Measurements from ENCODE around the gene SLC7A8. TPM values are rescaled to one million over a fixed set of nuclear protein-coding genes. Genes with fewer than 3 reads are reported as not detected.

SLC7A8 gene
- total and polyA plus RNA-seq, 2 experiments from 2014 or later: 117 to 124 TPM

DNA sequence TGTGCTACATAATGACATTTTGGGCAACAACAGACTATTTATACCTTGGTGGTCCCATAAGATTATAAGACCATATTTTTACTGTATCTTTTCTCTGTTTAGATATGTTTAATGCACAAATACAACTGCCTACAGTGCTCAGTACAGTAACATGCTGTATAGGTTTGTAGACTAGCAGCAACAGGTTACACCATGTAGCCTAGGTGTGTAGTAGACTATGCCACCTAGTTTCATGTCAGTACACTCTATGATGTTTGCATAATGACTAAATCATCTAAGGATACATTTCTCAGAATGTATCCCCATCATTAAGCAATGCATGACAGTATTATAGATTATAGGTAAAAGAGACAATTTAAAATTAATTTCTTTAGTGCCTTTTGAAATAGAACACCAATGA, 33.7 kb downstream of the SLC7A8 start (continued):
- TF ChIP-seq, protein P1, sequence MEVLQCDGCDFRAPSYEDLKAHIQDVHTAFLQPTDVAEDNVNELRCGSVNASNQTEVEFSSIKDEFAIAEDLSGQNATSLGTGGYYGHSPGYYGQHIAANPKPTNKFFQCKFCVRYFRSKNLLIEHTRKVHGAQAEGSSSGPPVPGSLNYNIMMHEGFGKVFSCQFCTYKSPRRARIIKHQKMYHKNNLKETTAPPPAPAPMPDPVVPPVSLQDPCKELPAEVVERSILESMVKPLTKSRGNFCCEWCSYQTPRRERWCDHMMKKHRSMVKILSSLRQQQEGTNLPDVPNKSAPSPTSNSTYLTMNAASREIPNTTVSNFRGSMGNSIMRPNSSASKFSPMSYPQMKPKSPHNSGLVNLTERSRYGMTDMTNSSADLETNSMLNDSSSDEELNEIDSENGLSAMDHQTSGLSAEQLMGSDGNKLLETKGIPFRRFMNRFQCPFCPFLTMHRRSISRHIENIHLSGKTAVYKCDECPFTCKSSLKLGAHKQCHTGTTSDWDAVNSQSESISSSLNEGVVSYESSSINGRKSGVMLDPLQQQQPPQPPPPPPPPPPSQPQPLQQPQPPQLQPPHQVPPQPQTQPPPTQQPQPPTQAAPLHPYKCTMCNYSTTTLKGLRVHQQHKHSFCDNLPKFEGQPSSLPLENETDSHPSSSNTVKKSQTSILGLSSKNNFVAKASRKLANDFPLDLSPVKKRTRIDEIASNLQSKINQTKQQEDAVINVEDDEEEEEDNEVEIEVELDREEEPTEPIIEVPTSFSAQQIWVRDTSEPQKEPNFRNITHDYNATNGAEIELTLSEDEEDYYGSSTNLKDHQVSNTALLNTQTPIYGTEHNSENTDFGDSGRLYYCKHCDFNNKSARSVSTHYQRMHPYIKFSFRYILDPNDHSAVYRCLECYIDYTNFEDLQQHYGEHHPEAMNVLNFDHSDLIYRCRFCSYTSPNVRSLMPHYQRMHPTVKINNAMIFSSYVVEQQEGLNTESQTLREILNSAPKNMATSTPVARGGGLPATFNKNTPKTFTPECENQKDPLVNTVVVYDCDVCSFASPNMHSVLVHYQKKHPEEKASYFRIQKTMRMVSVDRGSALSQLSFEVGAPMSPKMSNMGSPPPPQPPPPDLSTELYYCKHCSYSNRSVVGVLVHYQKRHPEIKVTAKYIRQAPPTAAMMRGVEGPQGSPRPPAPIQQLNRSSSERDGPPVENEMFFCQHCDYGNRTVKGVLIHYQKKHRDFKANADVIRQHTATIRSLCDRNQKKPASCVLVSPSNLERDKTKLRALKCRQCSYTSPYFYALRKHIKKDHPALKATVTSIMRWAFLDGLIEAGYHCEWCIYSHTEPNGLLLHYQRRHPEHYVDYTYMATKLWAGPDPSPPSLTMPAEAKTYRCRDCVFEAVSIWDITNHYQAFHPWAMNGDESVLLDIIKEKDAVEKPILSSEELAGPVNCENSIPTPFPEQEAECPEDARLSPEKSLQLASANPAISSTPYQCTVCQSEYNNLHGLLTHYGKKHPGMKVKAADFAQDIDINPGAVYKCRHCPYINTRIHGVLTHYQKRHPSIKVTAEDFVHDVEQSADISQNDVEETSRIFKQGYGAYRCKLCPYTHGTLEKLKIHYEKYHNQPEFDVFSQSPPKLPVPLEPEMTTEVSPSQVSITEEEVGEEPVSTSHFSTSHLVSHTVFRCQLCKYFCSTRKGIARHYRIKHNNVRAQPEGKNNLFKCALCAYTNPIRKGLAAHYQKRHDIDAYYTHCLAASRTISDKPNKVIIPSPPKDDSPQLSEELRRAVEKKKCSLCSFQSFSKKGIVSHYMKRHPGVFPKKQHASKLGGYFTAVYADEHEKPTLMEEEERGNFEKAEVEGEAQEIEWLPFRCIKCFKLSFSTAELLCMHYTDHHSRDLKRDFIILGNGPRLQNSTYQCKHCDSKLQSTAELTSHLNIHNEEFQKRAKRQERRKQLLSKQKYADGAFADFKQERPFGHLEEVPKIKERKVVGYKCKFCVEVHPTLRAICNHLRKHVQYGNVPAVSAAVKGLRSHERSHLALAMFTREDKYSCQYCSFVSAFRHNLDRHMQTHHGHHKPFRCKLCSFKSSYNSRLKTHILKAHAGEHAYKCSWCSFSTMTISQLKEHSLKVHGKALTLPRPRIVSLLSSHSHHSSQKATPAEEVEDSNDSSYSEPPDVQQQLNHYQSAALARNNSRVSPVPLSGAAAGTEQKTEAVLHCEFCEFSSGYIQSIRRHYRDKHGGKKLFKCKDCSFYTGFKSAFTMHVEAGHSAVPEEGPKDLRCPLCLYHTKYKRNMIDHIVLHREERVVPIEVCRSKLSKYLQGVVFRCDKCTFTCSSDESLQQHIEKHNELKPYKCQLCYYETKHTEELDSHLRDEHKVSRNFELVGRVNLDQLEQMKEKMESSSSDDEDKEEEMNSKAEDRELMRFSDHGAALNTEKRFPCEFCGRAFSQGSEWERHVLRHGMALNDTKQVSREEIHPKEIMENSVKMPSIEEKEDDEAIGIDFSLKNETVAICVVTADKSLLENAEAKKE (CRISPR knock-in tag; IDR thresholded peaks at IDR 0.05): no peak
- TF ChIP-seq, protein P2, sequence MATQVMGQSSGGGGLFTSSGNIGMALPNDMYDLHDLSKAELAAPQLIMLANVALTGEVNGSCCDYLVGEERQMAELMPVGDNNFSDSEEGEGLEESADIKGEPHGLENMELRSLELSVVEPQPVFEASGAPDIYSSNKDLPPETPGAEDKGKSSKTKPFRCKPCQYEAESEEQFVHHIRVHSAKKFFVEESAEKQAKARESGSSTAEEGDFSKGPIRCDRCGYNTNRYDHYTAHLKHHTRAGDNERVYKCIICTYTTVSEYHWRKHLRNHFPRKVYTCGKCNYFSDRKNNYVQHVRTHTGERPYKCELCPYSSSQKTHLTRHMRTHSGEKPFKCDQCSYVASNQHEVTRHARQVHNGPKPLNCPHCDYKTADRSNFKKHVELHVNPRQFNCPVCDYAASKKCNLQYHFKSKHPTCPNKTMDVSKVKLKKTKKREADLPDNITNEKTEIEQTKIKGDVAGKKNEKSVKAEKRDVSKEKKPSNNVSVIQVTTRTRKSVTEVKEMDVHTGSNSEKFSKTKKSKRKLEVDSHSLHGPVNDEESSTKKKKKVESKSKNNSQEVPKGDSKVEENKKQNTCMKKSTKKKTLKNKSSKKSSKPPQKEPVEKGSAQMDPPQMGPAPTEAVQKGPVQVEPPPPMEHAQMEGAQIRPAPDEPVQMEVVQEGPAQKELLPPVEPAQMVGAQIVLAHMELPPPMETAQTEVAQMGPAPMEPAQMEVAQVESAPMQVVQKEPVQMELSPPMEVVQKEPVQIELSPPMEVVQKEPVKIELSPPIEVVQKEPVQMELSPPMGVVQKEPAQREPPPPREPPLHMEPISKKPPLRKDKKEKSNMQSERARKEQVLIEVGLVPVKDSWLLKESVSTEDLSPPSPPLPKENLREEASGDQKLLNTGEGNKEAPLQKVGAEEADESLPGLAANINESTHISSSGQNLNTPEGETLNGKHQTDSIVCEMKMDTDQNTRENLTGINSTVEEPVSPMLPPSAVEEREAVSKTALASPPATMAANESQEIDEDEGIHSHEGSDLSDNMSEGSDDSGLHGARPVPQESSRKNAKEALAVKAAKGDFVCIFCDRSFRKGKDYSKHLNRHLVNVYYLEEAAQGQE (IDR thresholded peaks at IDR 0.05; ENCODE audit: unreplicated experiment): no peak
- TF ChIP-seq STAT1 (IDR thresholded peaks at IDR 0.05; ENCODE audit: unreplicated experiment): no peak

DNA sequence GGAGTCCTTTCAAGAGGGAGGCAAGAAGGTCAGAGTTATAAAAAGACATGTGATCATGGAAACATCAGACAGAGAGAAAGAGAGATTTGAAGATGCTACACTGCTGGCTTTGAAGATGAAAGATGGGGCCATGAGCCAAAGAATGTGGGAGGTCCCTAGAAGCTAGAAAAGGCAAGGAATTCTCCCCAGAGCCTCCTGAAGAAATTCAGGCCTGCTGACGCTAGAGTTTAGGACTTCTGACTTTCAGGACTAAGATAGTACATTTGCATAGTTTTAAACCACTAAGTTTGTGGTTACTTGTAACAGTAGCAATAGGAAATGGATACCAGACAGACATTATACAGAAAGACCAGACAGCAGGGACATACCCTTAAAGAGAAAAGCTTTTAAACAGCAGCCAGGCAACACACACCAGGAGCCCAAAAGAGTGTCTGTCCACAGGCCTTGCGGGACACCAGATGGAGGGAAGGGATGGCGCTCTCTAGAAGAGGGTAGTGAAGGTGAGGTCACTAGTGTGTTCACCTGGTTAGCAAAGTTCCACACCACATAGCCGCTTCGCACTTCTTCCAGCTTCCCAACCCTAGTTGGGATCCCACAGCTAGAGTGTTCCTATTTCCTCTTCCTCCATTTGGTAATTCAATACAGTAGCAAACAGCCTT, 34.7 kb downstream of the SLC7A8 start:
- H3K9me3 Mint-ChIP-seq: no peaks in the 10 kb centered on the region; the same call in 1 of the 3 replicates
- Histone ChIP-seq H3F3A (replicated peaks; ENCODE audit: low read depth) (0 out of 2 replicates have a peak, but pooled peaks cover 3% of the 10 kb centered on the region), H3K9me2 (ENCODE audit: insufficient read depth) (peaks cover 6% of the 10 kb centered on the region; the same call in 1 of the 2 replicates), H3K4me2 (no peak overlapping the region), H3K27me3 (ENCODE audit: insufficient read depth) (no peaks in the 10 kb centered on the region), H2AFZ (no peak overlapping the region), H4K20me1 (replicated peaks; ENCODE audit: insufficient read depth) (peaks cover 5% of the 10 kb centered on the region), H3K36me3 (ENCODE audit: insufficient read depth) (peaks cover 16% of the 10 kb centered on the region), H3K79me2 (replicated peaks; ENCODE audit: insufficient read depth) (no peaks in the 10 kb centered on the region), H3K27ac (ENCODE audit: low read depth) (no peak overlapping the region), H3K4me1 (ENCODE audit: insufficient read depth) (no peaks in the 10 kb centered on the region; the same call in 1 of the 2 replicates), H3K4me3 (no peak overlapping the region)
- peaks cover 49% of the 10 kb centered on the region for H3K36me3 Mint-ChIP-seq (ENCODE audit: low read depth)
- H3K27me3 Mint-ChIP-seq (ENCODE audit: insufficient read depth, low read depth, poor library complexity): peaks cover 2% of the 10 kb centered on the region
- H3K4me3 Mint-ChIP-seq: no peak overlapping the region
- no peak for DNase-seq (ENCODE audit: low spot score)
- no peak for ATAC-seq
- H3K27ac Mint-ChIP-seq: no peak overlapping the region; the same call in 1 of the 2 replicates
- H3K4me1 Mint-ChIP-seq: peaks cover 13% of the 10 kb centered on the region
- no peak for TF ChIP-seq POLR2AphosphoS5 (IDR thresholded peaks at IDR 0.05; ENCODE audit: low read depth)
- no peak for TF ChIP-seq ZNF114 (CRISPR knock-in tag; IDR thresholded peaks at IDR 0.05)
- no peak for TF ChIP-seq NANOG (IDR thresholded peaks at IDR 0.05; ENCODE audit: borderline replicate concordance)
